ENCODE results near the gene NDE1.

DNA sequence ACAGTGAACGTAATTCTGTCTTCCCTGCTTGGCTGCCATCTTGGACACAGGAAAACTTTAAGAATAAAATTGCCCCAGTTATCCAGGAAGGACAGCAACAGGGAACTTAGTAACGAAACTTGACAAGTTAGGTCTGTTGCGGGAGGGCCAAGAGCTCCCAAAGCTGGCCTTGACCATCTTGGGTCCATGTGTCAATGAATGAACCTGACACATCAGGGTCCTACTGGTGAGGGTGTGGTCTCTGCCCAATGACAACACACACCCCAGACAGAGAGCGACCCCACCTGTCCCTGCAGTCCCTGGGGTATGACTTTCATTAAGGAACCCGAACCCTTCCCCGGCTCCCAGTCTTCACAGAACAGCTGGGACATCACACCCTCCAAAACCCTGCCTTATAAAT lies 96.3 kb downstream of the NDE1 start:
- TF ChIP-seq, protein P1, sequence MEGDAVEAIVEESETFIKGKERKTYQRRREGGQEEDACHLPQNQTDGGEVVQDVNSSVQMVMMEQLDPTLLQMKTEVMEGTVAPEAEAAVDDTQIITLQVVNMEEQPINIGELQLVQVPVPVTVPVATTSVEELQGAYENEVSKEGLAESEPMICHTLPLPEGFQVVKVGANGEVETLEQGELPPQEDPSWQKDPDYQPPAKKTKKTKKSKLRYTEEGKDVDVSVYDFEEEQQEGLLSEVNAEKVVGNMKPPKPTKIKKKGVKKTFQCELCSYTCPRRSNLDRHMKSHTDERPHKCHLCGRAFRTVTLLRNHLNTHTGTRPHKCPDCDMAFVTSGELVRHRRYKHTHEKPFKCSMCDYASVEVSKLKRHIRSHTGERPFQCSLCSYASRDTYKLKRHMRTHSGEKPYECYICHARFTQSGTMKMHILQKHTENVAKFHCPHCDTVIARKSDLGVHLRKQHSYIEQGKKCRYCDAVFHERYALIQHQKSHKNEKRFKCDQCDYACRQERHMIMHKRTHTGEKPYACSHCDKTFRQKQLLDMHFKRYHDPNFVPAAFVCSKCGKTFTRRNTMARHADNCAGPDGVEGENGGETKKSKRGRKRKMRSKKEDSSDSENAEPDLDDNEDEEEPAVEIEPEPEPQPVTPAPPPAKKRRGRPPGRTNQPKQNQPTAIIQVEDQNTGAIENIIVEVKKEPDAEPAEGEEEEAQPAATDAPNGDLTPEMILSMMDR (conservative IDR thresholded peaks at IDR 0.05 in 1 of 2, IDR thresholded peaks at IDR 0.05 in 1 of 2; ENCODE audit: extremely low read depth in 1 of 2, insufficient read depth in 1 of 2, low read depth in 1 of 2, low read length in 2 of 2) = no peak
- no peak for TF ChIP-seq EZH2 (IDR thresholded peaks at IDR 0.05; ENCODE audit: borderline replicate concordance, low read length)

All from mammary epithelial cell (primary cell).